RWPE1 (cell line): ENCODE measurements around the gene PLCH1.

Experiments used
- CTCF ChIA-PET: fragments of 350-600 bp; sonication (Branson Sonifier 250); formaldehyde crosslinking; extraction: SDS; loops from one replicate; lab custom pipeline; 2021; lab: Yijun Ruan, JAX
- POLR2A ChIA-PET: fragments of 400-600 bp; formaldehyde crosslinking; extraction: SDS; loops from one replicate; lab custom pipeline; 2020; ENCODE audit warnings: antibody characterized with exemption; ENCODE audit not compliant: low non-redundant PET; lab: Yijun Ruan, JAX
- DNase-seq: peaks from one replicate; pipeline ENCODE4 v3.0.0; 2012; ENCODE audit warnings: low spot score
- H3K27ac ChIP-seq: fragments of 450-650 bp; 2 replicates; pipeline ENCODE4 v1.5.1; 2017
- CTCF ChIP-seq: fragments of 450-650 bp; conservative IDR thresholded peaks from 2 replicates; pipeline ENCODE4 v1.5.1; 2017; ENCODE audit warnings: low read depth, mild to moderate bottlenecking

The PLCH1 gene

GRCh38 chr3:155548195-155548594, 196.7 kb downstream of the PLCH1 start:
- TF ChIP-seq CTCF: no peak

DNA sequence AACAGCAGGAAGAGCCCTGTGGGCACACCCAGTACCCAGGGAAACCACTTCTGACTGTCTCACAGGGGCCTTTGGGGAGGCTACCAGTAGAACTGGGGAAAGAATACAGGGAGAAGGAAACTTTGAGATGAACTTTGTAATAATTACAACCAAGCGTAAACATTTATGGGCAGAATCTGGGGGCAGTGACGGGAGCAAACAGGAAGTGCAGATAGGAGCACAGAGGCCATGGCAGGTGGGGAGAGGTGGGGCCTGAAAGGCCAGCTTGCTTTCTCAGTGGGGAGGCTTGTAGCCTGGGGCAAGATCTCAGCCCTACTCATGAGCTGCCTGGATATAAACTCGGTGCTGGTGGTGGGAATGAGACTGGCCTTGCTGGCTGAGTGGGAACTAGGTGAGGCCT, 209.8 kb downstream of the PLCH1 start:
- POLR2A ChIA-PET: no interaction called here
- no peak overlapping the region for H3K27ac ChIP-seq
- no peak for TF ChIP-seq CTCF
- CTCF ChIA-PET: interaction anchor here (0.7 kb wide), 1 partner anchor 45 kb away, joined by 3 read pairs; no protein-coding TSS in a partner anchor
- DNase-seq: no peak

More at GRCh38 chr3:155548195-155548594, 196.7 kb downstream of the PLCH1 start:
- ChIA-PET POLR2A (no interaction called here), CTCF (no interaction called here)
- no peak overlapping the region for H3K27ac ChIP-seq
- no peak for DNase-seq

DNA sequence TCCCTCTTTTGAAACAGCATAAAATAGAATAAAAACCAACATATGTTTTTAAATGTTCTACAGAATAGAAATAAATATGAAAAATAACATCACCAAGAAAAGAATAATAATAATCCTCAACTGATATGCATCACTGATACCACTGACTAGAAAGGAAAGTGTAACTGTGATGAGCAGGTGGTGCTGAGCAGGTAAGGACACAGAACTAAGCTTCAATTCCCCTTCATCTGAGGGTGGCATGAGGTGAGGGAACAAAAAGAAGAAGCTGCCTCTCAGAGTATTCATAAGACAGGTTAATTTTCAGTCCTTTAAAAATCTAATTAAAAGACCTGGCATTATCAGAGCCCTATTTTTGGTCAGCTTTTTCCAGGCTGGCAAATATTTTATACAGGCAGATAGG, 216.3 kb downstream of the PLCH1 start:
- CTCF ChIA-PET: interaction anchor here (0.6 kb wide), 1 partner anchor 394 kb away, joined by 4 read pairs; no protein-coding TSS in a partner anchor
- POLR2A ChIA-PET: no interaction called here
- no peak for TF ChIP-seq CTCF
- H3K27ac ChIP-seq: no peak overlapping the region
- DNase-seq: no peak

DNA sequence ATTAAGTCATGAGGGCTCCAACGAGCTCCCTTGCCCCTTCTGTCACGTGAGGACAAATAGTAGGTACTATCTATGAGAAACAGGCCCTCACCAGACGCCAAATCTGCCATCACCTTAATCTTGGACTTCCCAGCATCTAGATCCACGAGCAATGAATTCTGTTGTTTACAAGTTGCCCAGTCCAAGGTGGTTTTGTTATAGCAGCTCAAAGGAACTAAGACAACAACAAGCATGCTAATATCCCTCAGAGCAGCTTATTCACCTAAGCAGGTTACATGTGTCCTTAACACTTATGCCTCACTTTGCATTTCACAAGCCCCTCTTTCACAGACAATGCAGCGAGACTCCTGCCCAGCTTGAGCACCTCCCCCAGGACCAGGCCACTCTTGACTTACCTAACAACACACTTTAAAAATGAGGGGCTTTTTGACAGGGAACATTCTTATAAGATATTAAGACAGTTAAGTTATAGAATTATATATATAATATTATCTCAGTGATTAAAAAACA, 219.5 kb downstream of the PLCH1 start:
- TF ChIP-seq CTCF: no peak
- DNase-seq: no peak
- ChIA-PET POLR2A (no interaction called here), CTCF (no interaction called here)
- H3K27ac ChIP-seq: no peak overlapping the region

DNA sequence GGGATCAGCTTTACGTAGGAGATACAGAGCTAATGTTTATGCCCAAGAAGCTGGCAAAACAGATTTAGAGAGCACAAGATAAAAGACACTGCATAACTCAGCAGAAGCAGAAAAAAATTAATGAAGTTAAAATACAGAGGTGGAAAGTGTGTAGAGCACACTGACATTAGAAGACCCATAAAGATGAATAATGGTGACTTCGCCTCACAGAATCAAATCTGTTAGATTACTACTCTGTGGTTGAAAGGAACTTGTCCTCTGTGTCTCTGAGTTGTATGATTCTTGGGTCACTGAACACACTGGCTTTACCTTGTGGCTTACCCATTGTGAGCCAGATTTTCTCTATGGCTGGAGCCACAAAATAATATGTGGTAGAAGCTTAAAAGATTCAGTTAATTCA, 224.4 kb downstream of the PLCH1 start:
- CTCF ChIA-PET: no interaction called here
- no peak overlapping the region for H3K27ac ChIP-seq
- POLR2A ChIA-PET: no interaction called here
- TF ChIP-seq CTCF: no peak
- DNase-seq: no peak

DNA sequence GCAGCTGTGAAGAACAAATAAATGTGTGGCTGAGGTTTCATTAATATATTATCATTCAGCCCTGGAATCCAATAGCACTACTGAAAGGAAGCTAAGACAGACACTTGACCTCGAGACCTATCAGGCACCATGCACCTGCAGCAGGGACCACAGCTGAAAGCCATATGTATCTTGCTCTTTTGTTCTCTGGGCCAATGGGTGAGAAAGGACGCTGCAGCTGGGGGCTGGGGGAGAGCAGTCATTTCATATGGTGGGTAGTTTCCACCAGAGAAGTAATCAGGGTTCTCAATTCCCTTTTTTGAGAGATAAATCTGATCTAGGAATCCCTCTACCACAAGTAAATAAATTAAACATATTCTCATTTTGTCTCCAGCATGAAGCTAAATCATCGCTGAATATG, 225.8 kb downstream of the PLCH1 start:
- TF ChIP-seq CTCF: no peak
- POLR2A ChIA-PET: no interaction called here
- H3K27ac ChIP-seq: no peak overlapping the region
- CTCF ChIA-PET: no interaction called here
- DNase-seq: no peak
